NCI-H1436 (cell line): ENCODE measurements around the gene ERICH2.
"Not testable (repeated sequence)": the region's sequence is repeated elsewhere in the genome, so short reads cannot be mapped to it uniquely, and the experiment has no call there.

Experiments used
- DNase-seq: peaks from one replicate; lab custom pipeline; 2025; lab: John Stamatoyannopoulos, UW

ERICH2 gene

GRCh38 chr2:170770008-170770605 lies at the start of gene ERICH2:
ERICH2 (plus strand) TSS chr2:170770378; CDS start chr2:170770682, 304 bp downstream.
- peak; percentile 75 for DNase-seq

DNA sequence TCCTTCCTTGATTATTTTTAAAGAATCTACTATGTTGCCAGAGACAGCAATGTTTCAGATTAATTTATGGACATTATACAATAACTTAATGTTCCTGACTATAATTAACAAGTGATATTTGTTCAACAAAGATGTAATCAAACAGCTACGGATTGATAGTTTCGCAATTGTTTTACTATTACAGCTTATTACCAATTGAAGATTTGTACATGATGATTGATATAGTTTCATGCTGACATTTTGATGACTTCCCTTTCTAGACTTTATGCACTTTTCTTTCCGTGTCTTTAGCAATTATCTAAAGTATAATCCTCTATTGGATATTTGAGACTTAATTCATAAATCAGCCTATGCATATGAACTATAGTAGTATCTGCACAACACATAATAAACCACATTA lies 48.5 kb upstream of the ERICH2 start:
- DNase-seq = no peak

GRCh38 chr2:170722301-170722700 lies 47.9 kb upstream of the ERICH2 start:
- no peak for DNase-seq

DNA sequence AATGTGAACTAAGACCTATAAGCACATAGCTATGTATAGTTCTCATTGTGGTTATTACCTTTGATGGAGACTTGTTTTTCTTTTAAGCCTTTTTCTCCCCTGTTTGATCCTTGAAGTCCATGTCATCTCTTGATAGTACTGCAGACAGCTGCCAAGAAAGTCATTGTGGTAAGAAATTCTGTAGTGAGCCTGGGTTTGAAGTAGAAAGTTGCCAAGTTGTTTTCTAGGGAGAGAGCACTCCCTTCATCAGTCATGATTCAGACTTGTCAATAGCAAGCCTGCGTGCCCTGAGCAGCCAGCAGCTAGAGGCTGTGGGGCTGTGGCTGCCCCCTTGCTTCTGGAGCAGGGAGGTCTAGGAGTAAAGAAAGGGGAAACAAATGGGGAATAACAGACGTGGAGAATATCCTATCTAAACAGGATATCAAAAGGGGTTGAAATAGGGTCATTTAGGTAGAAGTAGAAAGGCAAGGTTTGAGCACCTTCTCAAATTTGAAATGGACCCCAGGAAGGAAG lies 46.7 kb upstream of the ERICH2 start:
- no peak for DNase-seq

DNA sequence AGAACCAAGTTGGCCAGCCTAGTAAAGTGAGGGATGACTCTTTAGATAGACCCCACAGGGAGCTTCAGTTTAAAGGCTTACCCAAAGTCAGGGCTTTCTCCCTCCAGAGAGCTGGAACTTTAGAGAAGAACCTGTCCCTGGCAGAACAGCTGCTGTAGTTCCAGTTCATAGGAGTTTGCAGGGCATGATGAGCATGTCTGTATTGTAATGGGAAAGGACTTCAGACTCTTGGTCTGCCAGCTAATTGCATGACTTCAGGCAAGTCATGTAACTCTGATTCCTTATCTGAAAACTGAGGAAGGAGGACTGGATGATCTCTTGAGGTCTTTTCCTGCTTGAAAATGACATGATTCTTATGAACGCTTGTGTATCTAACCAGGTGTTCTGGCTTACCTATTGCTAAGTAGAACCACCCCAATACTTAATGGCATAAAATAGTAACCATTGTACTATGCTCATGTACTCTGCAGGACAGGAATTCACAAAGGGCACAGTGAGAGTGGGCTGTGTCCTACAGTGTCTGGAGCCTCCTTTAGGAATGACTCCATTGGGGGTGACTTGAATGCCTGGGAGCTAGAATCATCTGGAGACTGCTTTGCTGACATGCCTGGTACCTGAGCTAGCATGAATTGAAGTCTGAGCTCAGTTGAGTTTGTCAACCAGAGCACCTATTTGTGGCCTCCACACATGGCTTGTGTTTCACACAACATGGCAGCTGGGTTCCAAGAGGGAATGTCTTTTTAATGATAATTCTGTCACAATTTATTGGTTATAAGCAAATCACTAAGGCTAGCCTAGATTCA lies 36.2 kb upstream of the ERICH2 start:
- no peak for DNase-seq

GRCh38 chr2:170734601-170735000 lies 35.6 kb upstream of the ERICH2 start:
- not testable (repeated sequence) for DNase-seq

- DNase-seq = no peak
These were observed 33.5 kb upstream of the ERICH2 start for GRCh38 chr2:170736628-170737027.

GRCh38 chr2:170737406-170737805 lies 32.8 kb upstream of the ERICH2 start:
- DNase-seq = no peak

DNA sequence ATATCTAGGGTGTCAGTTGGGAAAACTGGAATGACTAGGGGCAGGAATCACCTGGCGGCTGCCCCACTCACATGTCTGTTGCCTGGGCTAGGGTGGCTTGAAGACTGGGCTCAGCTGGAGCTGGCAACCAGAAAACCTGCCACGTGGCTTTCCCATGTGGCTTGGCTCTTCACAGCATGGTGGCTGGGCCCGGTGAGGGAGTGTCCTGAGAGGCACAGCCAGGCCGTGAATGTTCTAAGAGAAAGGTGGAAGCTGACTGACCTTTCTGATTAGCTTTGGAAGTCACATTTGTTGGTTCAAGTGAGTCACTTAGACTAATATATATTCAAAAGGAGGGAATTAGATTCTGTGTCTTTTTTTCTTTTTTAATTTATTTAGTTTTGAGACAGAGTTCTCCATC lies 32.4 kb upstream of the ERICH2 start:
- DNase-seq = no peak

- no peak for DNase-seq
These were observed 31.1 kb upstream of the ERICH2 start for GRCh38 chr2:170739048-170739447.

GRCh38 chr2:170739507-170740046 lies 30.6 kb upstream of the ERICH2 start:
- no peak for DNase-seq

GRCh38 chr2:170740660-170741059 lies 29.5 kb upstream of the ERICH2 start:
- DNase-seq = no peak

GRCh38 chr2:170742000-170742399 lies 28.2 kb upstream of the ERICH2 start:
- no peak for DNase-seq

DNA sequence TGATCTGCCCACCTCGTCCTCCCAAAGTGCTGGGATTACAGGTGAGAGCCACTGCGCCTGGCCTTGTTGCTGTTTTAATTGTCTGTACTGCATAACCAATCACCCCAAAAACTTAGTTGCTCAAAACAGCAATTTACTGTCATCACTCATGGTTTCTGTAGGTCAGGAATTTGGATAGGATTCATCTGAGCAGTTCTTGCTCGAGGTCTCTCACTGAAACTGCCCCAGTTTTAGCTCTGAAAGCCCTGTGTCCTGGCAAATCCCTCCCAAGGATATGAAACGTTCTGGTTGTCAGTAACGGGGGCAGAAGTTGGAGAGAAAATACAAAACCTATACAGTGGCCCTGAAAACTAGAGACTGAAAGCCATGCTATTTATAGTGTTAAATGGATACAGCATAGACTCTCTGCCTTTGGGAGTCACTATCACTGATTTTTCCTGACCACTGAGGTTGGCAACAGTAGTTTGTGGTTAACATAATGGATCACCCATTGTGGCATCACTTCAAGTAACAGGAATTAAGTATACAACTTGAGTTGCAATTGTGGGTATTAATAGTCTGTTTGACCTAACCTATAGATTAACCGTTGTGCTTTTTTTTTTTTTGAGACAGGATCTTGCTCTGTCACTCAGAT lies 27.2 kb upstream of the ERICH2 start:
- no peak for DNase-seq

DNA sequence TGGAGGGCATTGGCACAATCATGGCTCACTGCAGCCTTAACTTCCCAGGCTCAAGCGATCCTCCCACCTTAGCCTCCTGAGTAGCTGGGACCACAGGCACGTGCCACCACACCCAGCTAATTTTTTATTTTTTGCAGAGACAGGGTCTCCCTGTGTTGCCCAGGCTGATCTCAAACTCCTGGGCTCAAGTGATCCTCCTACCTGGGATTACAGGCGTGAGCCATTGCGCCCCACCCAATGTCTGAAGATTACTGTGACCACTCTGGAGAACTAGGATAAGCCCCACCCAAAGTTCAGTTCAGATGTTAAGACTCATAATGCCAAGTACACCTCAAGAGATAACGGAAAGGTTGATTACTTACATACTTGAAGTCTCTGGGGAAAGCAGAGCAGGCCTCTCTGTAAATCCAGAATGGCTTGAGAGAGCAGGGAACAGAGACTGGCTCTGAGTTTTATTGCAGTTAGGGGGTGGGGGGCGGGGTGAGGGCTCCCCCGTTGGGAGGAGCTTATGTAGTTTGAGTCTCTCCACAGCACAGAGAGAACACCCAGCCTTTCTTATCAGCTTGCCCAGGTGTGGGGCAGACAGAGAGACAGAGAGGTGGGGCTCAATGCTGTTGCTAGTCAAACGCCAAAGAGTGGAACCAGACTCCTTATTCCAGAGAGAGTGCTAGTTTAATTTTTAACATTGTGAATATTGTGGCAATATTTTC lies 26.5 kb upstream of the ERICH2 start:
- no peak for DNase-seq

DNA sequence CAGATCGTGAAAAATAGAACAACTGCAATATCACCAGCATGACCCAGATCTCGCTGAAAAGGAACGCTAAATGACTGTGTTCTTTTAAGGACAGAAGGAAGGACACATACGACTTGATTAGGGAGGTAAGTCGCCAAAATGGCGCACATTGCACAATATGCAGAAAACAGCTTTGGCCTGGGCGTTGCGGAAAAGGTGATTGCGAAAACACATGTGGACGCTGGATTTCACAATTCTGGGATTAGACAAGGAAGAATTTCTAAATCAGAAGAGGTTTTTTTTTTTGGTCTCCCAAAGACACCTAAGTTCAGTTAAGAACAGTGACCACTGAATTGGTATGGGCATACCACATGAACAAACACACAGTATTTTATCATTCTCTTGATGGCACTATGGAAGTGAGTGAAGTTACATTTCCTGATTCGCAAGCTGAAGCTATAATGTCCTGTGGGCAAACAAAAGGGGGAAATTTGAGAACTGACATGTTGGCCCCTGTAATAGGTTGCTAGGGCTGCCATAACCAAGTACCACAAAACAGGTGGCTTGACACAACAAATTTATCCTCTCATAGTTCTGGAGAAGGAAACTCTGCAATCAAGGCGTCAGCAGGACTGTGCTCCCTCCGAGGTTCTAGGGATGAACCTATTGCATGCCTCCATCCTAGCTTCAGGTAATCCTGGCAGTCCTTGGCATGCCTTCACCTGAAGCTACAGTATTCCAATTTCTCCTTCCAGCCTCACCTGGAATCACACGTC lies 25.8 kb upstream of the ERICH2 start:
- DNase-seq = no peak

- no peak for DNase-seq
These were observed 24.9 kb upstream of the ERICH2 start for GRCh38 chr2:170745305-170745704.

- no peak for DNase-seq
These were observed 22.3 kb upstream of the ERICH2 start for GRCh38 chr2:170747921-170748320.

DNA sequence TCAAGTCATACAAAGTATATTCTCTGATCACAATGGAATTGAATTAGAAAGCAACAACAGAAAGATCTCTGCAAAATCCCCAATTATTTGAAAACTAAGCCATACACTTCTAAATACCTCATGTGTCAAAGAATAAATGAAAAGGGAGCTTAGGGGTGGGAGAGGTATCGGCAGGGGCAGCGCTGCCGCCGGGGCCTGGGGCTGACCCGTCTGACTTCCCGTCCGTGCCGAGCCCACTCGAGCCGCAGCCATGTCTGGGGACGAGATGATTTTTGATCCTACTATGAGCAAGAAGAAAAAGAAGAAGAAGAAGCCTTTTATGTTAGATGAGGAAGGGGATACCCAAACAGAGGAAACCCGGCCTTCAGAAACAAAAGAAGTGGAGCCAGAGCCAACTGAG lies 18.6 kb upstream of the ERICH2 start:
- not testable (repeated sequence) for DNase-seq

- DNase-seq = no peak
These were observed 8.6 kb upstream of the ERICH2 start for GRCh38 chr2:170761572-170761971.

DNA sequence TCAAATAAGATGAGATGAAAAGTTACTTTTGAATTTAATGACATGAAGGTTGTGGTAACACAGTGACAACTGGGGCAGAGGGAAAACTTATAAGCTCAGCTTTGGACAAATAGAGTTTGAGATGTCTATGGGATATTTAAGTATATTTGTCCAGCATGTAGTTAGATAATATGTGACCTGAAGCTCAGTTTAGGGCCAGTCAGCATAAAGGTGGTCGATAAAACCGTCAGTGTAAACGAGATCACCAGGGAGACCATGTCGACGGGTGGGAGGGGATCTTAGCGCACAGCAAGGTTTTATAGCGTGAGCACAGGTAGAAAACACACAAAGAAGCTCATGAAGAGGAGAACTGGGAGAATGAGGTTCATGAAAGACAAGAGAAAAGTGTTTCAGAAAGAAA lies 7.4 kb upstream of the ERICH2 start:
- no peak for DNase-seq
